ENCODE data around the gene RAMP2. TPM values are rescaled to one million over a fixed set of nuclear protein-coding genes. Genes with fewer than 3 reads are reported as not detected.

Gene RAMP2
- polyA plus RNA-seq, 1 donor (not counting 4 experiments of a cell fraction or from before 2014, with no cell fraction given) = not detected

DNA sequence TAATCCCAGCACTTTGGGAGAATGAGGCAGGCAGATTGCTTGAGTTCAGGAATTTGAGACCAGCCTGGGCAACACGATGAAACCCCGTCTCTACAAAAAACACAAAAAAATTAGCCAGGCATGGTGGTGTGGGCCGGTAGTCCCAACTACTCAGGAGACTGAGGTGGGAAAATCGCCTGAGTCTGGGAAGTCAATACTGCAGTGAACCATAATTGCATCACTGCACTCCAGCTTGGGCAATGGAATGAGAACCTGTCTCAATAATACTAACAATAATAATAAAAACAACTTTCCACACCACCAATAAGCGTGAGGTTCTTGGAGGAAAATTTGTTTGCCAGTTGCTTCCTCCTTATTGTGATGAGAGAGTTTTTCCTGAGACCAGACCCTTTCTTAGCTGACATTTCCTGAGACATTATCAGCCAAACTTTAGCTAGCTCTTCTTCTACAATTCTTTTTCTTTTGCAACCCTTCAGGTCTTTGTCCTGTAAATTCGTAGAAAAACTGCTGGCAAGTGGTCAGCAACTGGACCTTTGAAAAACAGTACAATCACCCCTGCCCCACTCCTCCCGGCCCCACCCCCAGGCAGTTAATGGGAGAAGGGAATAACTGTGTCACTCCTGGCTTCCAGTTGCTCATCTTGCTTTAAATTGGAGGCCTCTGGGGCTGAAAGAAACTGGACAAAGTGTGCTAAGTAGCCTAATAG lies 12.7 kb upstream of the RAMP2 start:
- peaks cover 8% of the 10 kb centered on the region for H3K4me1 ChIP-seq (ENCODE audit: control insufficient read depth, extremely low read depth, insufficient read depth, low read length)

DNA sequence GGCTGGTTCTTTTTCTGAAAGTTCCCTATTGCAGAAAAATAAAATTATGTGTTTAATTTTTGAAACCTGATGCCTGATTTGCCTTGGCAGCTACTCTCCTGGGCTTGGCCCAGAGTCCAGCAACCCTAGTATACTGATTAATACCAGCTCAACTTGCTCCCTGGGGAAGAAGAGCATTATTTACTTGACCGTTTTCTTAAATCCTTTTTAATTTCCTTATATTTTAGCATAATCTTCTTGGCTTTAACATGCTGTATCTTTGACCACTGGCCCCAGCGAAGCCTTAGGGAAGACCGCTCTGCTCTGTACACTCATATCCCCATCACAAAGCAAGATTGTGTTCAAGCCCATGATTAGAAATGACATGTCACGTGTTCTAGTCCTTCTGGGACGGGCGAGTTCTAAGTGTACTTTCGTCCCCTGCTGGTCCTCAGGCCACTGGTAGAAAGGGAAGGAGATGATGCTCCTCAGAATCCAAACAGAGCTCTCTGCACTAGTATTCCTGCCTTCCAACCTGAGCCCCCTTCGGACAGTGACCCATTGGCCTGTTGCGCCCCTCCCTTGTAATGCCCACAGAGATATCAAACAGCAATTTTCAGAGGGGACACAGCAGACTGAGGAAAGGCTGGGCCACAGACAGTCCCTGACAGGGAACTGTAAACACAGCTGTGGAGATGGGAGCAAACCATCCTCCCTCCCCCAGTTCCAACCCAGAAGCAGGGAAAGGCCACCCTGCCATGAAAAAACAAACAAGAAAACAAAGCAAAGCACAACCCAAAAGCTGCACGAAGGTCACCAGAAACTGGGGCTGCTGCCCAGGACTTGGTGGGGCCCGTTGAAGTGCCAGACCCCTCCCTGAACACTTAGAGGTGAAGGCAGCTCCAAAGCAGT lies 11.9 kb upstream of the RAMP2 start:
- Histone ChIP-seq H3K4me3 (ENCODE audit: control insufficient read depth in 2 of 3, extremely low read depth in 1 of 3, insufficient read depth in 2 of 3, low read depth in 1 of 3, low read length in 3 of 3) (no peak overlapping the region), H3K4me1 (ENCODE audit: control insufficient read depth, extremely low read depth, insufficient read depth, low read length) (peaks cover 1% of the 10 kb centered on the region), H3K4me2 (ENCODE audit: control insufficient read depth, extremely low read depth, insufficient read depth, low read depth, low read length) (no peak overlapping the region), H3K79me2 (ENCODE audit: control insufficient read depth, insufficient read depth, low read length) (no peaks in the 10 kb centered on the region), H3K36me3 (ENCODE audit: control insufficient read depth in 2 of 2, extremely low read depth in 1 of 2, insufficient read depth in 2 of 2, low read length in 2 of 2) (no peaks in the 10 kb centered on the region), H3K27ac (ENCODE audit: control insufficient read depth, insufficient read depth, low read length) (no peak overlapping the region), H3K27me3 (ENCODE audit: control insufficient read depth, extremely low read depth, insufficient read depth, low read length) (no peaks in the 10 kb centered on the region), H2AFZ (ENCODE audit: control insufficient read depth, low read length) (no peak overlapping the region), H3K9ac (ENCODE audit: control insufficient read depth, extremely low read depth, insufficient read depth, low read length) (no peak overlapping the region), H3K9me1 (ENCODE audit: control insufficient read depth, extremely low read depth, insufficient read depth, low read length) (no peaks in the 10 kb centered on the region), H3K9me3 (ENCODE audit: control insufficient read depth, low read depth, low read length) (no peaks in the 10 kb centered on the region), H4K20me1 (ENCODE audit: control insufficient read depth, extremely low read depth, insufficient read depth, low read length) (no peaks in the 10 kb centered on the region)
- no peak for FAIRE-seq
- dilution Hi-C loops (cut with MboI; ENCODE audit: extremely low pct_ligation_motif_present, low sequenced_read_pairs) = no loop called here
- no peak for DNase-seq (ENCODE audit: low read depth, low spot score)
- TF ChIP-seq, protein P1, sequence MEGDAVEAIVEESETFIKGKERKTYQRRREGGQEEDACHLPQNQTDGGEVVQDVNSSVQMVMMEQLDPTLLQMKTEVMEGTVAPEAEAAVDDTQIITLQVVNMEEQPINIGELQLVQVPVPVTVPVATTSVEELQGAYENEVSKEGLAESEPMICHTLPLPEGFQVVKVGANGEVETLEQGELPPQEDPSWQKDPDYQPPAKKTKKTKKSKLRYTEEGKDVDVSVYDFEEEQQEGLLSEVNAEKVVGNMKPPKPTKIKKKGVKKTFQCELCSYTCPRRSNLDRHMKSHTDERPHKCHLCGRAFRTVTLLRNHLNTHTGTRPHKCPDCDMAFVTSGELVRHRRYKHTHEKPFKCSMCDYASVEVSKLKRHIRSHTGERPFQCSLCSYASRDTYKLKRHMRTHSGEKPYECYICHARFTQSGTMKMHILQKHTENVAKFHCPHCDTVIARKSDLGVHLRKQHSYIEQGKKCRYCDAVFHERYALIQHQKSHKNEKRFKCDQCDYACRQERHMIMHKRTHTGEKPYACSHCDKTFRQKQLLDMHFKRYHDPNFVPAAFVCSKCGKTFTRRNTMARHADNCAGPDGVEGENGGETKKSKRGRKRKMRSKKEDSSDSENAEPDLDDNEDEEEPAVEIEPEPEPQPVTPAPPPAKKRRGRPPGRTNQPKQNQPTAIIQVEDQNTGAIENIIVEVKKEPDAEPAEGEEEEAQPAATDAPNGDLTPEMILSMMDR (optimal IDR thresholded peaks at IDR 0.05 in 1 of 3, IDR thresholded peaks at IDR 0.05 in 1 of 3, conservative IDR thresholded peaks at IDR 0.05 in 1 of 3; ENCODE audit: extremely low read depth in 1 of 3, insufficient read depth in 2 of 3, low read length in 3 of 3) = no peak
- no peak for TF ChIP-seq EZH2 (IDR thresholded peaks at IDR 0.05; ENCODE audit: low read length)

More for the DNA sequence above, 12.7 kb upstream of the RAMP2 start:
- no peak overlapping the region for H2AFZ ChIP-seq (ENCODE audit: control insufficient read depth, low read length)
- H3K27ac ChIP-seq (ENCODE audit: control insufficient read depth, insufficient read depth, low read length) = no peak overlapping the region
- no peak for TF ChIP-seq EZH2 (IDR thresholded peaks at IDR 0.05; ENCODE audit: low read length)
- TF ChIP-seq, protein P1 (optimal IDR thresholded peaks at IDR 0.05 in 1 of 3, IDR thresholded peaks at IDR 0.05 in 1 of 3, conservative IDR thresholded peaks at IDR 0.05 in 1 of 3; ENCODE audit: extremely low read depth in 1 of 3, insufficient read depth in 2 of 3, low read length in 3 of 3) = no peak
- H3K79me2 ChIP-seq (ENCODE audit: control insufficient read depth, insufficient read depth, low read length) = peaks cover 5% of the 10 kb centered on the region
- dilution Hi-C loops (cut with MboI; ENCODE audit: extremely low pct_ligation_motif_present, low sequenced_read_pairs) = no loop called here
- H3K4me3 ChIP-seq (ENCODE audit: control insufficient read depth in 2 of 3, extremely low read depth in 1 of 3, insufficient read depth in 2 of 3, low read depth in 1 of 3, low read length in 3 of 3) = no peak overlapping the region
- no peaks in the 10 kb centered on the region for H4K20me1 ChIP-seq (ENCODE audit: control insufficient read depth, extremely low read depth, insufficient read depth, low read length)
- H3K9me3 ChIP-seq (ENCODE audit: control insufficient read depth, low read depth, low read length) = no peaks in the 10 kb centered on the region
- no peaks in the 10 kb centered on the region for H3K9me1 ChIP-seq (ENCODE audit: control insufficient read depth, extremely low read depth, insufficient read depth, low read length)
- H3K4me2 ChIP-seq (ENCODE audit: control insufficient read depth, extremely low read depth, insufficient read depth, low read depth, low read length) = no peak overlapping the region
- no peaks in the 10 kb centered on the region for H3K27me3 ChIP-seq (ENCODE audit: control insufficient read depth, extremely low read depth, insufficient read depth, low read length)
- DNase-seq (ENCODE audit: low read depth, low spot score) = no peak
- no peak for FAIRE-seq
- H3K9ac ChIP-seq (ENCODE audit: control insufficient read depth, extremely low read depth, insufficient read depth, low read length) = no peak overlapping the region
- no peaks in the 10 kb centered on the region for H3K36me3 ChIP-seq (ENCODE audit: control insufficient read depth in 2 of 2, extremely low read depth in 1 of 2, insufficient read depth in 2 of 2, low read length in 2 of 2)
